Activated T-cell treated with anti-CD3 and anti-CD28 coated beads, Interleukin-2, amount 50 U/mL, for 72 hours (primary cell): ENCODE results near the gene JAK1. TPM values are rescaled to one million over a fixed set of nuclear protein-coding genes. Genes with fewer than 3 reads are reported as not detected.
A peak's percentile ranks its signal among the peaks of the same experiment; 100 is the strongest.
"Not testable (repeated sequence)": the region's sequence is repeated elsewhere in the genome, so short reads cannot be mapped to it uniquely, and the experiment has no call there.

Experiments
- ATAC-seq, 2 donors: fragments of 150-1000 bp; cut with Tn5 transposase; replicated peaks in 1 of 2; 2 replicates each; pipeline ENCODE4 v1.10.0; 2021; ENCODE audit warnings: moderate library complexity in 2 of 2, mild to moderate bottlenecking in 1 of 2
- DNase-seq, 2 donors: peaks; one replicate each; pipeline ENCODE4 v3.0.0; 2021 to 2022; ENCODE audit warnings: mixed read lengths in 1 of 2
- H3K27ac Mint-ChIP-seq: one replicate; pipeline ENCODE4 v1.8.0; 2022; ENCODE audit warnings: mild to moderate bottlenecking, moderate library complexity, mixed read lengths
- H3K27me3 Mint-ChIP-seq: one replicate; pipeline ENCODE4 v1.8.0; 2022; ENCODE audit warnings: low read depth, mixed read lengths
- H3K36me3 Mint-ChIP-seq, 2 donors: one replicate each; pipeline ENCODE4 v1.8.0; 2022; ENCODE audit warnings: mixed read lengths in 2 of 2, mild to moderate bottlenecking in 1 of 2; ENCODE audit not compliant: insufficient read depth in 2 of 2
- H3K4me1 Mint-ChIP-seq: one replicate; pipeline ENCODE4 v1.8.0; 2022; ENCODE audit warnings: low read depth, mixed read lengths
- H3K4me3 Mint-ChIP-seq, 2 donors: one replicate each; pipeline ENCODE4 v1.8.0; 2022; ENCODE audit warnings: mild to moderate bottlenecking in 2 of 2, mixed read lengths in 2 of 2, moderate library complexity in 2 of 2
- H3K9me3 Mint-ChIP-seq, 2 donors: one replicate each; pipeline ENCODE4 v1.8.0; 2022; ENCODE audit warnings: mixed read lengths in 2 of 2
- total RNA-seq, 2 donors: library from RNA; stranded (reverse); gene quantifications; one replicate each; pipeline ENCODE4 v1.2.3, GENCODE V29; 2022

Gene JAK1
- total RNA-seq, 2 donors from 2014 or later: 169 to 185 TPM

GRCh38 chr1:64838486-64838885 lies 127.9 kb downstream of the JAK1 start:
- H3K4me1 Mint-ChIP-seq: peaks cover 4% of the 10 kb centered on the region
- no peak for DNase-seq
- H3K4me3 Mint-ChIP-seq: no peak overlapping the region
- H3K9me3 Mint-ChIP-seq: no peaks in the 10 kb centered on the region
- H3K27me3 Mint-ChIP-seq: no peaks in the 10 kb centered on the region
- no peak overlapping the region for H3K27ac Mint-ChIP-seq
- peaks cover 2 to 31% of the 10 kb centered on the region in 2 donors for H3K36me3 Mint-ChIP-seq
- no peak for ATAC-seq

- peak overlapping the region; percentile 20 for H3K27ac Mint-ChIP-seq
These were observed 129.5 kb downstream of the JAK1 start for GRCh38 chr1:64836802-64837201.

GRCh38 chr1:64834734-64835133 lies 131.6 kb downstream of the JAK1 start:
- no peak for DNase-seq
- peak in 1 of 2 donors; percentile 25 for ATAC-seq
- H3K36me3 Mint-ChIP-seq: peaks cover 2 to 34% of the 10 kb centered on the region in 2 donors
- no peaks in the 10 kb centered on the region for H3K27me3 Mint-ChIP-seq
- H3K9me3 Mint-ChIP-seq: no peaks in the 10 kb centered on the region
- no peak overlapping the region for H3K4me3 Mint-ChIP-seq
- peaks cover 4% of the 10 kb centered on the region for H3K4me1 Mint-ChIP-seq
- H3K27ac Mint-ChIP-seq: peak overlapping the region; percentile 70

More at GRCh38 chr1:64836802-64837201, 129.5 kb downstream of the JAK1 start:
- Mint-ChIP-seq H3K36me3 (peaks cover 2 to 34% of the 10 kb centered on the region in 2 donors), H3K27me3 (no peaks in the 10 kb centered on the region), H3K4me1 (peaks cover 4% of the 10 kb centered on the region), H3K4me3 (no peak overlapping the region), H3K9me3 (no peaks in the 10 kb centered on the region)
- ATAC-seq (no peak), DNase-seq (no peak)

GRCh38 chr1:64830030-64830651 lies 136.2 kb downstream of the JAK1 start:
- peaks cover 39% of the 10 kb centered on the region for H3K4me1 Mint-ChIP-seq
- no peak overlapping the region for H3K4me3 Mint-ChIP-seq
- H3K36me3 Mint-ChIP-seq: peaks cover 0 to 11% of the 10 kb centered on the region in 2 donors
- ATAC-seq (no peak), DNase-seq (no peak)
- no peak overlapping the region for H3K27ac Mint-ChIP-seq
- H3K9me3 Mint-ChIP-seq: no peaks in the 10 kb centered on the region
- H3K27me3 Mint-ChIP-seq: no peaks in the 10 kb centered on the region

- no peak for DNase-seq
- Mint-ChIP-seq H3K27ac (peak overlapping the region; percentile 77), H3K9me3 (no peaks in the 10 kb centered on the region), H3K27me3 (no peaks in the 10 kb centered on the region), H3K36me3 (peaks cover 0 to 10% of the 10 kb centered on the region in 2 donors), H3K4me1 (peaks cover 40% of the 10 kb centered on the region), H3K4me3 (no peak overlapping the region)
- ATAC-seq: no peak
These were observed 136.8 kb downstream of the JAK1 start for GRCh38 chr1:64829411-64830029.

- Mint-ChIP-seq H3K27ac (peak overlapping the region; percentile 77), H3K9me3 (no peaks in the 10 kb centered on the region), H3K4me1 (peaks cover 46% of the 10 kb centered on the region), H3K4me3 (peak overlapping the region in 1 of 2 donors; percentile 35), H3K27me3 (no peaks in the 10 kb centered on the region), H3K36me3 (peaks cover 0 to 5% of the 10 kb centered on the region in 2 donors)
- DNase-seq: no peak
- ATAC-seq: peak in 1 of 2 donors; percentile 3
These were observed 137.5 kb downstream of the JAK1 start for GRCh38 chr1:64828829-64829228.

- ATAC-seq: peak; percentile 80 to 89
- Mint-ChIP-seq H3K27ac (peak overlapping the region; percentile 85), H3K27me3 (no peaks in the 10 kb centered on the region), H3K36me3 (no peaks in the 10 kb centered on the region), H3K4me1 (peaks cover 47% of the 10 kb centered on the region), H3K9me3 (no peaks in the 10 kb centered on the region), H3K4me3 (peak overlapping the region; percentile 5 to 76)
- DNase-seq: peak in 1 of 2 donors; percentile 14
These were observed 139.4 kb downstream of the JAK1 start for GRCh38 chr1:64826991-64827390.

GRCh38 chr1:64823691-64824476 lies 142.5 kb downstream of the JAK1 start:
- ATAC-seq: peak in 1 of 2 donors; percentile 26
- H3K4me1 Mint-ChIP-seq: peaks cover 38% of the 10 kb centered on the region
- no peaks in the 10 kb centered on the region for H3K36me3 Mint-ChIP-seq
- H3K27ac Mint-ChIP-seq: peak overlapping the region; percentile 84
- peak; percentile 53 to 60 for DNase-seq
- no peaks in the 10 kb centered on the region for H3K27me3 Mint-ChIP-seq
- no peaks in the 10 kb centered on the region for H3K9me3 Mint-ChIP-seq
- H3K4me3 Mint-ChIP-seq: peak overlapping the region; percentile 24 to 71

- Mint-ChIP-seq H3K9me3 (no peaks in the 10 kb centered on the region), H3K4me3 (no peak overlapping the region)
- no peak for ATAC-seq
These were observed 143.7 kb downstream of the JAK1 start for GRCh38 chr1:64822621-64823020.

GRCh38 chr1:64820572-64820971 lies 145.8 kb downstream of the JAK1 start:
- not testable (repeated sequence) for DNase-seq, H3K4me3 Mint-ChIP-seq, H3K36me3 Mint-ChIP-seq, H3K27me3 Mint-ChIP-seq, H3K4me1 Mint-ChIP-seq, H3K27ac Mint-ChIP-seq, ATAC-seq, H3K9me3 Mint-ChIP-seq

More at GRCh38 chr1:64822621-64823020, 143.7 kb downstream of the JAK1 start:
- no peak for DNase-seq
- H3K36me3 Mint-ChIP-seq: no peaks in the 10 kb centered on the region
- no peak overlapping the region for H3K27ac Mint-ChIP-seq
- peaks cover 25% of the 10 kb centered on the region for H3K4me1 Mint-ChIP-seq
- H3K27me3 Mint-ChIP-seq: no peaks in the 10 kb centered on the region

- not testable (repeated sequence) for DNase-seq, H3K27ac Mint-ChIP-seq, H3K27me3 Mint-ChIP-seq, H3K36me3 Mint-ChIP-seq, H3K4me1 Mint-ChIP-seq, ATAC-seq, H3K9me3 Mint-ChIP-seq, H3K4me3 Mint-ChIP-seq
These were observed 149.0 kb downstream of the JAK1 start for GRCh38 chr1:64817364-64817763.

- peaks cover 2% of the 10 kb centered on the region in 2 donors for H3K9me3 Mint-ChIP-seq
- H3K27ac Mint-ChIP-seq: no peak overlapping the region
- peaks cover 0 to 2% of the 10 kb centered on the region in 2 donors for H3K36me3 Mint-ChIP-seq
- no peak for ATAC-seq
- no peaks in the 10 kb centered on the region for H3K27me3 Mint-ChIP-seq
- no peak for DNase-seq
- H3K4me1 Mint-ChIP-seq: no peaks in the 10 kb centered on the region
- H3K4me3 Mint-ChIP-seq: no peak overlapping the region
These were observed 151.9 kb downstream of the JAK1 start for GRCh38 chr1:64814427-64814826.

- H3K27ac Mint-ChIP-seq: no peak overlapping the region
These were observed 155.2 kb downstream of the JAK1 start for GRCh38 chr1:64811131-64811530.

More at GRCh38 chr1:64811131-64811530, 155.2 kb downstream of the JAK1 start:
- DNase-seq (no peak), ATAC-seq (no peak)
- no peaks in the 10 kb centered on the region for H3K27me3 Mint-ChIP-seq
- no peaks in the 10 kb centered on the region for H3K4me1 Mint-ChIP-seq
- no peaks in the 10 kb centered on the region for H3K9me3 Mint-ChIP-seq
- no peak overlapping the region for H3K4me3 Mint-ChIP-seq
- no peaks in the 10 kb centered on the region for H3K36me3 Mint-ChIP-seq
